Neural cell (in vitro differentiated cells): ENCODE results near the gene GALNT1. TPM values are rescaled to one million over a fixed set of nuclear protein-coding genes. Genes with fewer than 3 reads are reported as not detected.

Experiments
- H2AFZ ChIP-seq: fragments of 200-600, 300-800 bp; sonication (generic), shearing (Covaris generic); 2 replicates; pipeline ENCODE4 v1.6.0; 2014; ENCODE audit warnings: low read depth, mild to moderate bottlenecking, antibody characterized with exemption, low read length, moderate library complexity
- H3F3A ChIP-seq: fragments of 200-600 bp; shearing (Covaris generic); 2 replicates; pipeline ENCODE4 v1.6.1; 2016; ENCODE audit warnings: mild to moderate bottlenecking, moderate library complexity, mixed read lengths, antibody characterized with exemption, low read length; ENCODE audit not compliant: insufficient read depth, poor library complexity, severe bottlenecking
- H3K27ac ChIP-seq: fragments of 200-600, 300-800 bp; sonication (generic), shearing (Covaris generic); 2 replicates; pipeline ENCODE4 v1.5.1; 2014; ENCODE audit warnings: mild to moderate bottlenecking, low read length, moderate library complexity
- H3K27me3 ChIP-seq: fragments of 300-800, 200-600 bp; sonication (generic), shearing (Covaris generic); 2 replicates; pipeline ENCODE4 v1.6.0; 2014; ENCODE audit warnings: mild to moderate bottlenecking, low read depth, low read length, moderate library complexity; ENCODE audit not compliant: insufficient read depth
- H3K36me3 ChIP-seq: fragments of 300-800, 200-600 bp; sonication (generic), shearing (Covaris generic); 2 replicates; pipeline ENCODE4 v1.5.1; 2014; ENCODE audit warnings: mild to moderate bottlenecking, antibody characterized with exemption, low read length, moderate library complexity; ENCODE audit not compliant: insufficient read depth
- H3K4me2 ChIP-seq: fragments of 300-800, 200-600 bp; sonication (generic), shearing (Covaris generic); 2 replicates; pipeline ENCODE4 v1.6.0; 2014; ENCODE audit warnings: mild to moderate bottlenecking, low read length
- H3K4me3 ChIP-seq: fragments of 300-800, 200-600 bp; sonication (generic), shearing (Covaris generic); 2 replicates; pipeline ENCODE4 v1.5.1; 2014; ENCODE audit warnings: mild to moderate bottlenecking, low read length, moderate library complexity
- H3K79me2 ChIP-seq: fragments of 200-600 bp; shearing (Covaris generic); replicated peaks from 2 replicates; pipeline ENCODE4 v1.6.0; 2014; ENCODE audit warnings: mild to moderate bottlenecking, low read length, moderate library complexity; ENCODE audit not compliant: insufficient read depth
- H3K9ac ChIP-seq: fragments of 300-800, 200-600 bp; sonication (generic), shearing (Covaris generic); 2 replicates; pipeline ENCODE4 v1.6.1; 2016; ENCODE audit warnings: mild to moderate bottlenecking, low read length, mixed read lengths
- H3K9me2 ChIP-seq: fragments of 200-600 bp; shearing (Covaris generic); 2 replicates; pipeline ENCODE4 v1.6.1; 2016; ENCODE audit warnings: mild to moderate bottlenecking, low read length, mixed read lengths; ENCODE audit not compliant: insufficient read depth
- H3K9me3 ChIP-seq: fragments of 200-600, 300-800 bp; sonication (generic), shearing (Covaris generic); 2 replicates; pipeline ENCODE4 v1.6.1; 2016; ENCODE audit warnings: mild to moderate bottlenecking, mixed run types, low read length, moderate library complexity, mixed read lengths
- H4K20me1 ChIP-seq: fragments of 200-600 bp; shearing (Covaris generic); 2 replicates; pipeline ENCODE4 v1.6.1; 2016; ENCODE audit warnings: mild to moderate bottlenecking, mixed run types; ENCODE audit not compliant: insufficient read depth
- EP300 ChIP-seq: fragments of 450-650 bp; conservative IDR thresholded peaks from 2 replicates; pipeline ENCODE4 v1.6.1; 2014; ENCODE audit warnings: antibody characterized with exemption, mild to moderate bottlenecking, moderate library complexity; ENCODE audit not compliant: poor library complexity, severe bottlenecking
- EZH2 ChIP-seq: fragments of 200-600, 300-800 bp; shearing (Covaris generic), sonication (generic); IDR thresholded peaks from 2 replicates; pipeline ENCODE4 v1.6.1; 2014; ENCODE audit warnings: antibody characterized with exemption, low read length, borderline replicate concordance, mild to moderate bottlenecking; ENCODE audit not compliant: insufficient read depth, poor library complexity, severe bottlenecking
- MXI1 ChIP-seq: fragments of 450-650 bp; conservative IDR thresholded peaks from 2 replicates; pipeline ENCODE4 v1.6.1; 2014; ENCODE audit warnings: antibody characterized with exemption, mild to moderate bottlenecking; ENCODE audit not compliant: poor library complexity, severe bottlenecking
- POLR2AphosphoS5 ChIP-seq: IDR thresholded peaks from 2 replicates; pipeline ENCODE4 v1.6.1; 2012
- RAD21 ChIP-seq: fragments of 450-650 bp; conservative IDR thresholded peaks from 2 replicates; pipeline ENCODE4 v1.6.1; 2014; ENCODE audit warnings: antibody characterized with exemption, mild to moderate bottlenecking, moderate library complexity
- SMC3 ChIP-seq: fragments of 450-650 bp; conservative IDR thresholded peaks from 2 replicates; pipeline ENCODE4 v1.6.1; 2014; ENCODE audit warnings: antibody characterized with exemption, mild to moderate bottlenecking, moderate library complexity; ENCODE audit not compliant: poor library complexity
- TAF1 ChIP-seq: IDR thresholded peaks from 2 replicates; pipeline ENCODE4 v1.6.1; 2012; ENCODE audit warnings: low read depth
- polyA plus RNA-seq: library from polyadenylated mRNA; depleted of rRNA; stranded (reverse); fragments of >200 nt; gene quantifications from 2 replicates; pipeline ENCODE4 v1.2.3, GENCODE V29; 2014
- TF ChIP-seq, protein P1 (sequence below): IDR thresholded peaks from 2 replicates; pipeline ENCODE4 v1.6.1; 2012; ENCODE audit warnings: borderline replicate concordance
- TF ChIP-seq, protein P2 (sequence below): fragments of 450-650 bp; IDR thresholded peaks from 2 replicates; pipeline ENCODE4 v1.5.1; 2014; ENCODE audit warnings: antibody characterized with exemption, mild to moderate bottlenecking, moderate library complexity; ENCODE audit not compliant: poor library complexity, severe bottlenecking

Gene GALNT1
- polyA plus RNA-seq, 1 donor from 2014 or later = 103 TPM

- H3K79me2 ChIP-seq = peaks cover 66% of the 10 kb centered on the region
- no peaks in the 10 kb centered on the region for H4K20me1 ChIP-seq
- no peaks in the 10 kb centered on the region for H3K9me3 ChIP-seq
- no peaks in the 10 kb centered on the region for H3K9me2 ChIP-seq
- TF ChIP-seq RAD21 (no peak), POLR2AphosphoS5 (no peak), TAF1 (no peak)
- TF ChIP-seq, protein P1, sequence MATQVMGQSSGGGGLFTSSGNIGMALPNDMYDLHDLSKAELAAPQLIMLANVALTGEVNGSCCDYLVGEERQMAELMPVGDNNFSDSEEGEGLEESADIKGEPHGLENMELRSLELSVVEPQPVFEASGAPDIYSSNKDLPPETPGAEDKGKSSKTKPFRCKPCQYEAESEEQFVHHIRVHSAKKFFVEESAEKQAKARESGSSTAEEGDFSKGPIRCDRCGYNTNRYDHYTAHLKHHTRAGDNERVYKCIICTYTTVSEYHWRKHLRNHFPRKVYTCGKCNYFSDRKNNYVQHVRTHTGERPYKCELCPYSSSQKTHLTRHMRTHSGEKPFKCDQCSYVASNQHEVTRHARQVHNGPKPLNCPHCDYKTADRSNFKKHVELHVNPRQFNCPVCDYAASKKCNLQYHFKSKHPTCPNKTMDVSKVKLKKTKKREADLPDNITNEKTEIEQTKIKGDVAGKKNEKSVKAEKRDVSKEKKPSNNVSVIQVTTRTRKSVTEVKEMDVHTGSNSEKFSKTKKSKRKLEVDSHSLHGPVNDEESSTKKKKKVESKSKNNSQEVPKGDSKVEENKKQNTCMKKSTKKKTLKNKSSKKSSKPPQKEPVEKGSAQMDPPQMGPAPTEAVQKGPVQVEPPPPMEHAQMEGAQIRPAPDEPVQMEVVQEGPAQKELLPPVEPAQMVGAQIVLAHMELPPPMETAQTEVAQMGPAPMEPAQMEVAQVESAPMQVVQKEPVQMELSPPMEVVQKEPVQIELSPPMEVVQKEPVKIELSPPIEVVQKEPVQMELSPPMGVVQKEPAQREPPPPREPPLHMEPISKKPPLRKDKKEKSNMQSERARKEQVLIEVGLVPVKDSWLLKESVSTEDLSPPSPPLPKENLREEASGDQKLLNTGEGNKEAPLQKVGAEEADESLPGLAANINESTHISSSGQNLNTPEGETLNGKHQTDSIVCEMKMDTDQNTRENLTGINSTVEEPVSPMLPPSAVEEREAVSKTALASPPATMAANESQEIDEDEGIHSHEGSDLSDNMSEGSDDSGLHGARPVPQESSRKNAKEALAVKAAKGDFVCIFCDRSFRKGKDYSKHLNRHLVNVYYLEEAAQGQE = no peak
- no peaks in the 10 kb centered on the region for H3K27me3 ChIP-seq
- H3K9ac ChIP-seq = no peak overlapping the region
- no peak overlapping the region for H3K27ac ChIP-seq
- H3K36me3 ChIP-seq = no peaks in the 10 kb centered on the region
- H3K4me2 ChIP-seq = no peak overlapping the region
- no peak overlapping the region for H3K4me3 ChIP-seq
- no peaks in the 10 kb centered on the region for H3F3A ChIP-seq
- no peak overlapping the region for H2AFZ ChIP-seq
These were observed 12.3 kb downstream of the GALNT1 start for GRCh38 chr18:35593859-35594258.

DNA sequence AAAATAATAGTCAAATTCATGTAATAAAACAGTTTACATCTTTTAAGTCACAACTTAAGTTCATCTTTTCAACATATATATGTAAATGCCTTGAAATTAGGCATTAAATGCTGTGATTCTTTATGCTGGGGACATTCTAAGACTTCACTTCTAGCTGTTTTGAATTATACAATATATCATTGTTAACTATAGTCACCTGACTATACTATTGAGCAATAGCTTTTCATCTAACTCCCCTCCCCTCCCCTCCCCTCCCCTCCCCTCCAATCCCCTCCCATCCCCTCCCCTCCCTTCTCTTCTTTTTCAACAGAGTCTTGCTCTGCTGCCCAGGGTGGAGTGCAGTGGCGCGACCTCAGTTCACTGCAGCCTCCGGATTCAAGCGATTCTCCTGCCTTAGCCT is 16.2 kb downstream of the GALNT1 start:
- Histone ChIP-seq H4K20me1 (no peaks in the 10 kb centered on the region), H3K9me2 (no peaks in the 10 kb centered on the region), H2AFZ (no peak overlapping the region), H3K36me3 (no peaks in the 10 kb centered on the region), H3F3A (no peaks in the 10 kb centered on the region), H3K4me3 (no peak overlapping the region), H3K9me3 (no peaks in the 10 kb centered on the region), H3K79me2 (peaks cover 62% of the 10 kb centered on the region), H3K27me3 (no peaks in the 10 kb centered on the region), H3K9ac (no peak overlapping the region), H3K27ac (no peak overlapping the region), H3K4me2 (no peak overlapping the region)
- TF ChIP-seq POLR2AphosphoS5 (no peak), RAD21 (no peak), EP300 (no peak), EZH2 (no peak), SMC3 (no peak), TAF1 (no peak), MXI1 (no peak)
- TF ChIP-seq, protein P1 = no peak
- TF ChIP-seq, protein P2, sequence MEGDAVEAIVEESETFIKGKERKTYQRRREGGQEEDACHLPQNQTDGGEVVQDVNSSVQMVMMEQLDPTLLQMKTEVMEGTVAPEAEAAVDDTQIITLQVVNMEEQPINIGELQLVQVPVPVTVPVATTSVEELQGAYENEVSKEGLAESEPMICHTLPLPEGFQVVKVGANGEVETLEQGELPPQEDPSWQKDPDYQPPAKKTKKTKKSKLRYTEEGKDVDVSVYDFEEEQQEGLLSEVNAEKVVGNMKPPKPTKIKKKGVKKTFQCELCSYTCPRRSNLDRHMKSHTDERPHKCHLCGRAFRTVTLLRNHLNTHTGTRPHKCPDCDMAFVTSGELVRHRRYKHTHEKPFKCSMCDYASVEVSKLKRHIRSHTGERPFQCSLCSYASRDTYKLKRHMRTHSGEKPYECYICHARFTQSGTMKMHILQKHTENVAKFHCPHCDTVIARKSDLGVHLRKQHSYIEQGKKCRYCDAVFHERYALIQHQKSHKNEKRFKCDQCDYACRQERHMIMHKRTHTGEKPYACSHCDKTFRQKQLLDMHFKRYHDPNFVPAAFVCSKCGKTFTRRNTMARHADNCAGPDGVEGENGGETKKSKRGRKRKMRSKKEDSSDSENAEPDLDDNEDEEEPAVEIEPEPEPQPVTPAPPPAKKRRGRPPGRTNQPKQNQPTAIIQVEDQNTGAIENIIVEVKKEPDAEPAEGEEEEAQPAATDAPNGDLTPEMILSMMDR = no peak
